Neuronal stem cell (in vitro differentiated cells): ENCODE results near the gene RPLP1.

Experiments used
- DNase-seq: peaks from one replicate; pipeline ENCODE4 v3.0.0-alpha.2; 2013; ENCODE audit warnings: low spot score
- H2AFZ ChIP-seq: one replicate; pipeline ENCODE4 v1.6.1; 2013; ENCODE audit warnings: mild to moderate bottlenecking, low read length, inconsistent platforms
- H2AK5ac ChIP-seq: 2 replicates; pipeline ENCODE4 v1.6.1; 2013; ENCODE audit warnings: low read depth, mild to moderate bottlenecking, inconsistent platforms, low read length, moderate library complexity, mixed read lengths
- H2BK120ac ChIP-seq: 2 replicates; pipeline ENCODE4 v1.6.1; 2013; ENCODE audit warnings: low read depth, mild to moderate bottlenecking, inconsistent platforms, low read length, moderate library complexity, mixed read lengths
- H2BK12ac ChIP-seq: one replicate; pipeline ENCODE4 v1.6.1; 2013; ENCODE audit warnings: low read length, inconsistent platforms
- H2BK15ac ChIP-seq: 2 replicates; pipeline ENCODE4 v1.6.1; 2013; ENCODE audit warnings: mild to moderate bottlenecking, low read length, inconsistent platforms, mixed read lengths
- H2BK5ac ChIP-seq: one replicate; pipeline ENCODE4 v1.6.1; 2013; ENCODE audit warnings: inconsistent platforms, mild to moderate bottlenecking, low read length, moderate library complexity
- H3K14ac ChIP-seq: one replicate; pipeline ENCODE4 v1.6.1; 2013; ENCODE audit warnings: low read length, inconsistent platforms
- H3K18ac ChIP-seq: 2 replicates; pipeline ENCODE4 v1.6.1; 2013; ENCODE audit warnings: low read length, inconsistent platforms
- H3K23ac ChIP-seq: 2 replicates; pipeline ENCODE4 v1.6.1; 2013; ENCODE audit warnings: low read depth, mild to moderate bottlenecking, mixed read lengths, low read length, inconsistent platforms; ENCODE audit not compliant: poor library complexity
- H3K27ac ChIP-seq: replicated peaks from 3 replicates; pipeline ENCODE4 v1.5.1; 2013; ENCODE audit warnings: low read length, inconsistent platforms
- H3K27me3 ChIP-seq, 3 experiments: 2 replicates each; pipeline ENCODE4 v1.6.1; 2013; ENCODE audit warnings: low read length in 3 of 3, mild to moderate bottlenecking in 2 of 3, inconsistent platforms in 1 of 3, low read depth in 1 of 3, mixed read lengths in 1 of 3, moderate library complexity in 1 of 3; ENCODE audit not compliant: control insufficient read depth in 3 of 3, insufficient read depth in 3 of 3
- H3K36me3 ChIP-seq, 2 donors: replicated peaks in 1 of 2; 2 replicates each; pipeline ENCODE4 v1.6.1; 2013; ENCODE audit warnings: low read length in 2 of 2; ENCODE audit not compliant: control insufficient read depth in 2 of 2, insufficient read depth in 2 of 2
- H3K4ac ChIP-seq: 2 replicates; pipeline ENCODE4 v1.6.1; 2013; ENCODE audit warnings: inconsistent platforms, mild to moderate bottlenecking, low read length, moderate library complexity
- H3K4me1 ChIP-seq, 2 donors: 1 replicate in 1 of 2; 2 replicates in 1 of 2; pipeline ENCODE4 v1.6.1; 2013; ENCODE audit warnings: low read length in 2 of 2, low read depth in 1 of 2; ENCODE audit not compliant: control insufficient read depth in 2 of 2, insufficient read depth in 1 of 2
- H3K4me2 ChIP-seq: one replicate; pipeline ENCODE4 v1.6.1; 2013; ENCODE audit warnings: mild to moderate bottlenecking, low read length, inconsistent platforms; ENCODE audit not compliant: insufficient read depth, poor library complexity, severe bottlenecking
- H3K4me3 ChIP-seq, 2 donors: 2 replicates each; pipeline ENCODE4 v1.5.1; 2013; ENCODE audit warnings: low read length in 2 of 2, mild to moderate bottlenecking in 2 of 2, inconsistent platforms in 1 of 2, moderate library complexity in 1 of 2
- H3K79me1 ChIP-seq: one replicate; pipeline ENCODE4 v1.6.1; 2013; ENCODE audit warnings: low read depth, mild to moderate bottlenecking, inconsistent platforms, low read length, moderate library complexity
- H3K9ac ChIP-seq: one replicate; pipeline ENCODE4 v1.6.1; 2013; ENCODE audit warnings: mild to moderate bottlenecking, low read depth, low read length, inconsistent platforms; ENCODE audit not compliant: poor library complexity
- H3K9me3 ChIP-seq, 2 donors: replicated peaks in 1 of 2; 2 replicates each; pipeline versions ENCODE3 to v1.6.1; 2013; ENCODE audit warnings: low read length in 2 of 2, mild to moderate bottlenecking in 2 of 2, inconsistent platforms in 1 of 2, low read depth in 1 of 2, mixed read lengths in 1 of 2, moderate library complexity in 1 of 2; ENCODE audit not compliant: control insufficient read depth in 2 of 2, insufficient read depth in 1 of 2
- H4K8ac ChIP-seq: one replicate; pipeline ENCODE4 v1.6.1; 2013; ENCODE audit warnings: low read depth, mild to moderate bottlenecking, inconsistent platforms, low read length, moderate library complexity
- H4K91ac ChIP-seq: one replicate; pipeline ENCODE4 v1.6.1; 2013; ENCODE audit warnings: low read length, low read depth, mild to moderate bottlenecking, inconsistent platforms; ENCODE audit not compliant: poor library complexity
- WGBS, 2 donors: extraction: QIAGEN DNeasy Blood & Tissue Kit; methylation state at CpG; one replicate each; pipeline ENCODE4 v1.1.7; 2013; ENCODE audit warnings: missing lambda C conversion rate in 2 of 2, mixed read lengths in 1 of 2; ENCODE audit not compliant: insufficient read length in 2 of 2, insufficient replicate concordance in 1 of 2; ENCODE audit errors: extremely low coverage in 2 of 2; 5-methylcytosine and 5-hydroxymethylcytosine counted together

The RPLP1 gene

DNA sequence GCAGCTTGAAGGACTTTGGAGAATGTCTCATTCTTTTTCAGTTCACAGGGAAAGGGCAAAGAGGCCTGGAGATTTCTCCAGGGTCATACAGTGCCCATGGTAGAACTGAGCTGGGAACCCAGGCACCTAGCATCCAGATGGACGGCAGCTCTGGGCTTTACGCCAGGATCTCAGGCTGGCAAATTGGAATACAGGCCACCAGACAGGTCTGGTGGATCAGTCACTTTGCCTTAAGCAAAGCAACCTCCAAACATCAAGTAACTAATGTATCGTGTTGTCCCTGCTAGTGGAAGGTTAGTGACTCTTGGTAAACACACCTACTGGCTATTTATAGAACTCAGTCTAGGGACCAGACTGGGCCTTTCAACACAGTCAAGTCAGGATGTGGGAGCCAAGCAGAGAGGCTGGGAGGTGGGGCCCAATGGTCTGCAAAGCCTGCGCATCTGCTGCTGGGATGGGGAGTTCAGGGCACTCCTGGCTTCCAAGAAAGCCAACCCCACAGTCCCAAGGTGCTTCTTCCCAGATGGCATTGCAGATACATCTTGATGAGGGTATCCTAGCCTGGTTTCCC lies 30.2 kb downstream of the RPLP1 start:
- H3K4me2 ChIP-seq = no peak overlapping the region
- DNase-seq = no peak
- peaks cover 0 to 7% of the 10 kb centered on the region in 2 donors for H3K9me3 ChIP-seq
- H3K36me3 ChIP-seq = peaks cover 0 to 1% of the 10 kb centered on the region in 2 donors
- no peak overlapping the region for H3K14ac ChIP-seq
- no peak overlapping the region for H2BK5ac ChIP-seq
- no peaks in the 10 kb centered on the region for H3K79me1 ChIP-seq
- no peak overlapping the region for H2AFZ ChIP-seq
- H3K4me3 ChIP-seq = no peak overlapping the region
- H2BK15ac ChIP-seq = no peak overlapping the region
- no peak overlapping the region for H2BK120ac ChIP-seq
- no peak overlapping the region for H3K27ac ChIP-seq
- H3K4ac ChIP-seq = no peak overlapping the region
- H3K23ac ChIP-seq = no peak overlapping the region
- H3K4me1 ChIP-seq = no peaks in the 10 kb centered on the region
- H3K9ac ChIP-seq = no peak overlapping the region
- no CpG with 5 or more reads among the region's 4 CpGs for WGBS, 2 donors
- H4K91ac ChIP-seq = no peak overlapping the region
- H3K27me3 ChIP-seq = peaks cover 0 to 5% (median 0%) of the 10 kb centered on the region in 3 experiments
- no peak overlapping the region for H2BK12ac ChIP-seq
- H2AK5ac ChIP-seq = peak overlapping the region; percentile 31
- no peak overlapping the region for H4K8ac ChIP-seq
- no peak overlapping the region for H3K18ac ChIP-seq

- Histone ChIP-seq H2BK120ac (no peak overlapping the region), H3K9ac (no peak overlapping the region), H3K4ac (no peak overlapping the region), H3K14ac (no peak overlapping the region), H3K9me3 (peaks cover 0 to 5% of the 10 kb centered on the region in 2 donors), H4K91ac (no peak overlapping the region), H4K8ac (no peak overlapping the region), H3K4me2 (no peak overlapping the region), H2AK5ac (no peak overlapping the region), H3K18ac (no peak overlapping the region), H3K4me3 (no peak overlapping the region), H2BK5ac (no peak overlapping the region), H3K36me3 (no peaks in the 10 kb centered on the region), H2AFZ (no peak overlapping the region), H3K79me1 (no peaks in the 10 kb centered on the region), H3K27me3 (no peaks in the 10 kb centered on the region), H3K23ac (no peak overlapping the region), H3K27ac (no peak overlapping the region), H2BK15ac (no peak overlapping the region), H3K4me1 (no peaks in the 10 kb centered on the region), H2BK12ac (no peak overlapping the region)
- DNase-seq = no peak
- no CpG with 5 or more reads among the region's 6 CpGs for WGBS, 2 donors
Observed at GRCh38 chr15:69484837-69485236, 32.2 kb downstream of the RPLP1 start.

DNA sequence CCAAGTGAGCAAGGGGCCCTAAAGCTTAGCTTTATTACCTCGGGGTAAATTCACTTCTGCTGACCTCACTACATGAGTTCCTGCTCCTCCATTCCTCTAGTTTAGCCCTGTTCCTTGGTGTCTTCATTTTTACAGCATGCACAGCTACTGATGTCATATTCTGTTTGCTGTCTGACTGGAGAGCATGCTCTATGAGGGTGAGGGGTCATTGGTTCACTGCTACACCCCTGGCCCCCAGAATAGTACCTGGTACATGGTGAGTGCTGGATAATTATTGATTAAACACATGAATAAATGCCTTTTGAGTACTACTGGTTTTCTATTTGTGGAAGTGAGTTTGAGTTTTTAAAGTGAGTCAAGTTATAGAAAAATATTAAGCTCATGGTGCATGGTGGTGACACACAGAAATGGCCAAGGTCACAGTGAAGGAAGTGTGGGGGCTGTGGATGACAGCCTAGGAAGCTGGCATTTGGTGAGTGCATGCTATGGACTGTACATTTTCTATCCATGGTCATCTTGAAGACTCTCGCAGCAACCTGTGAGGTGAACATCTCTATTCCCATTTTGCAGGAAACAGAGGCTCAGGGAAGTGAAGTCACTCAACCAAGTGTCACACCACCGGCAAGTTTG lies 34.0 kb downstream of the RPLP1 start:
- Histone ChIP-seq H3K4ac (no peak overlapping the region), H3K36me3 (no peaks in the 10 kb centered on the region), H4K91ac (no peak overlapping the region), H2BK15ac (no peak overlapping the region), H3K27me3 (no peaks in the 10 kb centered on the region), H2BK12ac (no peak overlapping the region), H2AK5ac (no peak overlapping the region), H3K79me1 (no peaks in the 10 kb centered on the region), H3K27ac (no peak overlapping the region), H2BK120ac (no peak overlapping the region), H3K9me3 (peaks cover 0 to 5% of the 10 kb centered on the region in 2 donors), H4K8ac (no peak overlapping the region), H3K4me2 (no peak overlapping the region), H2BK5ac (no peak overlapping the region), H3K4me1 (no peaks in the 10 kb centered on the region), H3K9ac (no peak overlapping the region), H2AFZ (no peak overlapping the region), H3K4me3 (no peak overlapping the region), H3K23ac (no peak overlapping the region), H3K18ac (no peak overlapping the region), H3K14ac (no peak overlapping the region)
- no peak for DNase-seq
- WGBS, 2 donors = no CpG with 5 or more reads among the region's 3 CpGs

DNA sequence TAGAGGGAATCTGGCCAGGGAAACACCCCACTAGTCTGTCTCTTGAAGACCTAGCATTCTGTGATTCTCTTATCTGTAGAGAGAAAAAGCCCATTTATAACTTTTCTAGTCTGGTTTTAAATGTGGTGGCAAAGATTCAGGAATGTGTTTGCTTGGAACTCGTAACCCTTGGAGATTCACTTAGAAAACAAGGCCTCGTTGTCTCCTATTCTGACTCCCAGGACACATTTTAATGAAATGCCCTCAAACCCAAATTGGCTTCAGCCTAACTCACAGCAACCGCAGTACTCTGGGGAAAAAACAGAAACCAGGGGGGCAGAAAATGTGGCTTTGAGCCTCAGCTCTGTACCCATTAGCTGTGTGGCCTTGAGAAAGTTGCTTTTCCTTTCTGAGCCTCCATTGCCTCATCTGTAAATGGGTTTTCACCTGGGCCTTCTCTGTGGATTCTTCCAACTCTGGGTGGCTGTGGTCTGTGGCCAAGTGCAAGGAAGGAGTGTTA lies 36.5 kb downstream of the RPLP1 start:
- Histone ChIP-seq H2AFZ (no peak overlapping the region), H2BK12ac (no peak overlapping the region), H4K8ac (no peak overlapping the region), H3K27me3 (no peaks in the 10 kb centered on the region), H3K9me3 (peaks cover 0 to 5% of the 10 kb centered on the region in 2 donors), H3K23ac (no peak overlapping the region), H3K14ac (no peak overlapping the region), H3K4ac (no peak overlapping the region), H2BK15ac (no peak overlapping the region), H4K91ac (no peak overlapping the region), H2AK5ac (no peak overlapping the region), H2BK120ac (no peak overlapping the region), H3K18ac (no peak overlapping the region), H2BK5ac (no peak overlapping the region), H3K4me2 (no peak overlapping the region), H3K4me3 (no peak overlapping the region), H3K36me3 (no peaks in the 10 kb centered on the region), H3K9ac (no peak overlapping the region), H3K27ac (no peak overlapping the region), H3K79me1 (no peaks in the 10 kb centered on the region), H3K4me1 (no peaks in the 10 kb centered on the region)
- WGBS, 2 donors = no CpG with 5 or more reads among the region's 3 CpGs
- DNase-seq = no peak
